IMR-90 (cell line): Measurements from ENCODE around the gene RFX4. TPM values are rescaled to one million over a fixed set of nuclear protein-coding genes. Genes with fewer than 3 reads are reported as not detected.

Experiments
- ATAC-seq: fragments of 200-7000 bp; cut with Tn5 transposase; 2 replicates; pipeline ENCODE4 v1.9.1; 2020; ENCODE audit warnings: low read depth, mild to moderate bottlenecking, moderate library complexity
- BruUV-seq: library from RNA; stranded (reverse); fragments of 400-500 nt; replicated peaks from 2 replicates; lab custom pipeline; 2021; lab: Mats Ljungman, UMichigan
- CTCF ChIA-PET: fragments of 300-600 bp; formaldehyde crosslinking; extraction: SDS; loops from one replicate; lab custom pipeline; 2021; ENCODE audit warnings: antibody characterized with exemption; lab: Yijun Ruan, JAX
- POLR2A ChIA-PET: fragments of 300-600 bp; sonication (Branson Sonifier 250); formaldehyde crosslinking; loops from one replicate; lab custom pipeline; 2022; ENCODE audit warnings: antibody characterized with exemption; ENCODE audit not compliant: unreplicated experiment; lab: Charles Lee
- DNase-seq: peaks from one replicate; pipeline ENCODE4 v3.0.0; 2013
- H2AFZ ChIP-seq: replicated peaks from 2 replicates; pipeline ENCODE3; 2013; ENCODE audit warnings: low read length, mild to moderate bottlenecking; ENCODE audit not compliant: poor library complexity
- H2AK5ac ChIP-seq: 2 replicates; pipeline ENCODE4 v1.6.1; 2013; ENCODE audit warnings: low read depth, low read length, inconsistent platforms
- H2AK9ac ChIP-seq: replicated peaks from 2 replicates; pipeline ENCODE3; 2013; ENCODE audit warnings: mild to moderate bottlenecking, low read depth, low read length, moderate library complexity; ENCODE audit not compliant: poor library complexity
- H2BK120ac ChIP-seq: 2 replicates; pipeline ENCODE4 v1.6.1; 2013; ENCODE audit warnings: low read depth, low read length, inconsistent platforms
- H2BK15ac ChIP-seq: 3 replicates; pipeline ENCODE4 v1.6.1; 2013; ENCODE audit warnings: low read depth, low read length, inconsistent platforms
- H2BK20ac ChIP-seq: 2 replicates; pipeline ENCODE4 v1.6.1; 2013; ENCODE audit warnings: low read depth, mild to moderate bottlenecking, inconsistent platforms, low read length, moderate library complexity
- H2BK5ac ChIP-seq: 2 replicates; pipeline ENCODE4 v1.6.1; 2013; ENCODE audit warnings: mild to moderate bottlenecking, low read depth, low read length, inconsistent platforms; ENCODE audit not compliant: poor library complexity, severe bottlenecking
- H3K14ac ChIP-seq: replicated peaks from 2 replicates; pipeline ENCODE4 v1.6.1; 2013; ENCODE audit warnings: low read depth, low read length, inconsistent platforms
- H3K18ac ChIP-seq: 2 replicates; pipeline ENCODE4 v1.6.1; 2013; ENCODE audit warnings: low read depth, low read length, control low read depth
- H3K23ac ChIP-seq: 2 replicates; pipeline ENCODE4 v1.6.1; 2013; ENCODE audit warnings: low read depth, low read length, inconsistent platforms
- H3K27ac ChIP-seq: 2 replicates; pipeline ENCODE4 v1.5.1; 2013; ENCODE audit warnings: mild to moderate bottlenecking, control low read depth, low read length; ENCODE audit not compliant: insufficient read depth
- H3K27me3 ChIP-seq: 2 replicates; pipeline ENCODE4 v1.6.1; 2013; ENCODE audit warnings: low read length; ENCODE audit not compliant: control insufficient read depth, insufficient read depth
- H3K36me3 ChIP-seq: 2 replicates; pipeline ENCODE4 v1.6.1; 2013; ENCODE audit warnings: low read length, mixed read lengths; ENCODE audit not compliant: control insufficient read depth, insufficient read depth
- H3K4ac ChIP-seq: 2 replicates; pipeline ENCODE4 v1.6.1; 2013; ENCODE audit warnings: low read depth, low read length, inconsistent platforms
- H3K4me1 ChIP-seq: 2 replicates; pipeline ENCODE4 v1.6.1; 2013; ENCODE audit warnings: low read length, mixed read lengths; ENCODE audit not compliant: control insufficient read depth, insufficient read depth
- H3K4me2 ChIP-seq: 2 replicates; pipeline ENCODE4 v1.6.1; 2013; ENCODE audit warnings: low read depth, mild to moderate bottlenecking, control low read depth, low read length, moderate library complexity
- H3K4me3 ChIP-seq: 2 replicates; pipeline ENCODE4 v1.5.1; 2013; ENCODE audit warnings: low read depth, mild to moderate bottlenecking, control low read depth, low read length, moderate library complexity; ENCODE audit not compliant: insufficient read depth
- H3K56ac ChIP-seq: 2 replicates; pipeline ENCODE4 v1.6.1; 2013; ENCODE audit warnings: low read length, inconsistent platforms; ENCODE audit not compliant: insufficient read depth; ENCODE audit errors: extremely low read depth
- H3K79me1 ChIP-seq, 2 experiments: 2 replicates each; pipeline ENCODE4 v1.6.1; 2013; ENCODE audit warnings: low read length in 2 of 2, inconsistent platforms in 1 of 2, low read depth in 1 of 2
- H3K9ac ChIP-seq: 2 replicates; pipeline ENCODE4 v1.6.1; 2013; ENCODE audit warnings: low read depth, low read length, control low read depth
- H3K9me1 ChIP-seq: 2 replicates; pipeline ENCODE4 v1.6.1; 2013; ENCODE audit warnings: low read length, inconsistent platforms; ENCODE audit not compliant: insufficient read depth
- H3K9me3 ChIP-seq: 2 replicates; pipeline ENCODE4 v1.6.1; 2013; ENCODE audit warnings: low read length; ENCODE audit not compliant: control insufficient read depth, insufficient read depth
- H4K20me1 ChIP-seq: 2 replicates; pipeline ENCODE4 v1.6.1; 2013; ENCODE audit warnings: low read length, inconsistent platforms; ENCODE audit not compliant: insufficient read depth
- H4K5ac ChIP-seq: 2 replicates; pipeline ENCODE4 v1.6.1; 2013; ENCODE audit warnings: mild to moderate bottlenecking, low read depth, low read length, control low read depth
- H4K8ac ChIP-seq, 2 experiments: 2 replicates each; pipeline ENCODE4 v1.6.1; 2013; ENCODE audit warnings: low read depth in 2 of 2, low read length in 2 of 2, control low read depth in 1 of 2, inconsistent platforms in 1 of 2
- H4K91ac ChIP-seq: 2 replicates; pipeline ENCODE4 v1.6.1; 2013; ENCODE audit warnings: low read depth, low read length, inconsistent platforms; ENCODE audit not compliant: insufficient read depth
- BHLHE40 ChIP-seq: fragments of 150-350 bp; IDR thresholded peaks from 2 replicates; pipeline ENCODE4 v1.6.1; 2016; ENCODE audit warnings: mild to moderate bottlenecking, low read depth, low read length
- CHD1 ChIP-seq: IDR thresholded peaks from 2 replicates; pipeline ENCODE4 v1.6.1; 2012; ENCODE audit warnings: low read depth, low read length, improper control_type of control experiment
- MXI1 ChIP-seq: IDR thresholded peaks from 2 replicates; pipeline ENCODE4 v1.6.1; 2012; ENCODE audit warnings: low read depth, mild to moderate bottlenecking, low read length, moderate library complexity, borderline replicate concordance
- POLR2A ChIP-seq: IDR thresholded peaks from 2 replicates; pipeline ENCODE4 v1.6.1; 2012; ENCODE audit warnings: mild to moderate bottlenecking, low read depth, low read length
- WGBS, 2 experiments: methylation state at CpG; one replicate each; pipeline versions ENCODE4 v1.1.5 to v1.1.7; 2013; ENCODE audit warnings: missing lambda C conversion rate in 2 of 2; ENCODE audit not compliant: insufficient read length in 1 of 2; ENCODE audit errors: extremely low coverage in 2 of 2; 5-methylcytosine and 5-hydroxymethylcytosine counted together
- dilution Hi-C: fragments of 300-500 bp; cut with HindIII; formaldehyde crosslinking; loops from one replicate; pipeline ENCODE4 v1.14.3; 2018; ENCODE audit warnings: low sequenced_read_pairs; ENCODE audit not compliant: unreplicated experiment
- in situ Hi-C: fragments of 300-500 bp; cut with MboI; formaldehyde crosslinking; loops from 3 replicates; pipeline ENCODE4 v1.14.3; 2019; ENCODE audit warnings: low sequenced_read_pairs, inconsistent platforms, mixed read lengths
- intact Hi-C: fragments of 100-400 bp; cut with micrococcal nuclease; formaldehyde crosslinking; loops from 2 replicates; pipeline ENCODE4 v1.10.0; 2022
- polyA plus RNA-seq, 3 experiments: library from polyadenylated mRNA; depleted of rRNA; stranded (reverse); fragments of >200 nt; gene quantifications; 2 replicates each; pipeline ENCODE4 v1.2.3, GENCODE V29; 2012; ENCODE audit warnings: low replicate concordance in 1 of 3
- total RNA-seq: library from RNA; depleted of rRNA; stranded (reverse); fragments of >200 nt; gene quantifications from 2 replicates; pipeline ENCODE4 v1.2.3, GENCODE V29; 2012
- TF ChIP-seq, protein P1 (sequence below): conservative IDR thresholded peaks from 2 replicates; pipeline ENCODE4 v1.5.1; 2012; ENCODE audit warnings: mild to moderate bottlenecking, low read depth, low read length, improper control_type of control experiment

Gene RFX4
- total and polyA plus RNA-seq, 2 of the 4 experiments (the other 2 are of a cell fraction): not detected

DNA sequence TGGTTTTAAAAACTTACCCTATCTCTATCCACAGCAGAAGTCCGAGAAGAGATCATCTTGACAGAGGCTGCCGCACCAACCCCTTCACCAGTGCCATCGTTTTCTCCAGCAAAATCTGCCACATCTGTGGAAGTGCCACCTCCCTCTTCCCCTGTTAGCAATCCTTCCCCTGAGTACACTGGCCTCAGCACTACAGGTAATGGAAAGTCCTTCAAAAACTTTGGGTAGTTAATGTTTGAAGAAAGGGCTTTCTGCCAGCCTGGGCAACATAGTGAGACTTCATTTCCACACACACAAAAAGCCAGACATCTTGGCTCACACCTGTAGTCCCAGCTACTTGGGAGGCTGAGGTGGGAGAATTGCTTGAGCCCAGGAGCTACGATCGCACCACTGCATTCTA is 150.1 kb downstream of the RFX4 start:
- H3K27ac ChIP-seq: no peak overlapping the region
- no peak overlapping the region for H2AK5ac ChIP-seq
- no peak overlapping the region for H3K18ac ChIP-seq
- no peak overlapping the region for H3K14ac ChIP-seq
- TF ChIP-seq, protein P1, sequence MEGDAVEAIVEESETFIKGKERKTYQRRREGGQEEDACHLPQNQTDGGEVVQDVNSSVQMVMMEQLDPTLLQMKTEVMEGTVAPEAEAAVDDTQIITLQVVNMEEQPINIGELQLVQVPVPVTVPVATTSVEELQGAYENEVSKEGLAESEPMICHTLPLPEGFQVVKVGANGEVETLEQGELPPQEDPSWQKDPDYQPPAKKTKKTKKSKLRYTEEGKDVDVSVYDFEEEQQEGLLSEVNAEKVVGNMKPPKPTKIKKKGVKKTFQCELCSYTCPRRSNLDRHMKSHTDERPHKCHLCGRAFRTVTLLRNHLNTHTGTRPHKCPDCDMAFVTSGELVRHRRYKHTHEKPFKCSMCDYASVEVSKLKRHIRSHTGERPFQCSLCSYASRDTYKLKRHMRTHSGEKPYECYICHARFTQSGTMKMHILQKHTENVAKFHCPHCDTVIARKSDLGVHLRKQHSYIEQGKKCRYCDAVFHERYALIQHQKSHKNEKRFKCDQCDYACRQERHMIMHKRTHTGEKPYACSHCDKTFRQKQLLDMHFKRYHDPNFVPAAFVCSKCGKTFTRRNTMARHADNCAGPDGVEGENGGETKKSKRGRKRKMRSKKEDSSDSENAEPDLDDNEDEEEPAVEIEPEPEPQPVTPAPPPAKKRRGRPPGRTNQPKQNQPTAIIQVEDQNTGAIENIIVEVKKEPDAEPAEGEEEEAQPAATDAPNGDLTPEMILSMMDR: no peak
- TF ChIP-seq BHLHE40 (no peak), POLR2A (no peak), CHD1 (no peak), MXI1 (no peak)
- H3K4me1 ChIP-seq: no peaks in the 10 kb centered on the region
- no peak overlapping the region for H2BK120ac ChIP-seq
- dilution Hi-C loops (no loop called here), intact Hi-C loops (no loop called here), in situ Hi-C loops (no loop called here)
- no peak overlapping the region for H3K9ac ChIP-seq
- DNase-seq (no peak), ATAC-seq (no peak)
- no peak overlapping the region for H2BK5ac ChIP-seq
- H3K4me3 ChIP-seq: no peak overlapping the region
- no peaks in the 10 kb centered on the region for H3K79me1 ChIP-seq
- H3K9me1 ChIP-seq: no peaks in the 10 kb centered on the region
- CTCF ChIA-PET: no interaction called here
- H3K23ac ChIP-seq: no peak overlapping the region
- no peak overlapping the region for H3K4me2 ChIP-seq
- H3K27me3 ChIP-seq: peaks cover 2% of the 10 kb centered on the region
- WGBS, 2 experiments: 70% methylated on average over 2 of the region's 5 CpGs; no CpG with 5 or more reads in 1 of the 2 experiments
- POLR2A ChIA-PET: no interaction called here
- H3K9me3 ChIP-seq: no peaks in the 10 kb centered on the region
- no peak overlapping the region for H4K8ac ChIP-seq
- H4K91ac ChIP-seq: no peak overlapping the region
- no peak overlapping the region for H2AFZ ChIP-seq
- no peak overlapping the region for H2BK20ac ChIP-seq
- no peak overlapping the region for H2AK9ac ChIP-seq
- H2BK15ac ChIP-seq: no peak overlapping the region
- H3K4ac ChIP-seq: no peak overlapping the region
- no peaks in the 10 kb centered on the region for H4K20me1 ChIP-seq
- no TSS peak for BruUV-seq
- no peak overlapping the region for H3K56ac ChIP-seq
- no peak overlapping the region for H4K5ac ChIP-seq
- no peaks in the 10 kb centered on the region for H3K36me3 ChIP-seq
